HepG2 (cell line): ENCODE data around the gene CD79A. TPM values are rescaled to one million over a fixed set of nuclear protein-coding genes. Genes with fewer than 3 reads are reported as not detected.

Source experiments
- AHR ChIP-seq: IDR thresholded peaks from 2 replicates; pipeline ENCODE4 v1.6.1; 2018; ENCODE audit warnings: missing genetic modification reagents, missing compliant biosample characterization
- ASH2L ChIP-seq: fragments of 300-600, 200-600 bp; sonication (generic); IDR thresholded peaks from 2 replicates; pipeline ENCODE4 v1.7.0; 2017; ENCODE audit warnings: low read depth, mild to moderate bottlenecking, moderate library complexity, mixed read lengths, low read length; ENCODE audit not compliant: insufficient read length
- ATF7 ChIP-seq, 2 experiments: fragments of 450-650 bp in 1 of 2; sonication (generic) in 1 of 2; formaldehyde crosslinking in 1 of 2; IDR thresholded peaks; 2 replicates each; pipeline versions ENCODE4 v1.4.0 to v1.6.1; 2016 to 2020; ENCODE audit warnings: antibody characterized with exemption in 1 of 2, mild to moderate bottlenecking in 1 of 2, missing genetic modification reagents in 1 of 2
- MTA1 ChIP-seq: sonication (generic); formaldehyde crosslinking; IDR thresholded peaks from 2 replicates; pipeline ENCODE4 v1.4.0; 2020; ENCODE audit warnings: missing genetic modification reagents, mild to moderate bottlenecking, borderline replicate concordance
- NBN ChIP-seq: fragments of 450-650 bp; conservative IDR thresholded peaks from 2 replicates; pipeline ENCODE4 v1.6.1; 2017
- NR3C1 ChIP-seq: sonication (generic); formaldehyde crosslinking; IDR thresholded peaks from 2 replicates; pipeline ENCODE4 v1.4.0; 2020; ENCODE audit warnings: missing genetic modification reagents
- PCBP2 ChIP-seq: fragments of 200-400 bp; formaldehyde crosslinking; optimal IDR thresholded peaks from 2 replicates; pipeline ENCODE3; 2018; ENCODE audit warnings: low read length, low read depth; ENCODE audit not compliant: poor library complexity, severe bottlenecking
- RCOR2 ChIP-seq: IDR thresholded peaks from 2 replicates; pipeline ENCODE4 v1.6.1; 2016; ENCODE audit warnings: missing biosample characterization, missing genetic modification reagents
- SAP130 ChIP-seq: IDR thresholded peaks from 2 replicates; pipeline ENCODE4 v1.6.1; 2016; ENCODE audit warnings: low read depth
- SKIL ChIP-seq: sonication (generic); formaldehyde crosslinking; IDR thresholded peaks from 2 replicates; pipeline ENCODE4 v1.8.0; 2022; ENCODE audit warnings: missing genetic modification reagents, mild to moderate bottlenecking, moderate library complexity, borderline replicate concordance
- SRF ChIP-seq: IDR thresholded peaks from 2 replicates; pipeline ENCODE4 v1.6.1; 2011; ENCODE audit warnings: mild to moderate bottlenecking, low read depth, low read length, moderate library complexity
- ZBTB8A ChIP-seq: sonication (generic); formaldehyde crosslinking; IDR thresholded peaks from 2 replicates; pipeline ENCODE4 v1.4.0; 2020; ENCODE audit warnings: mild to moderate bottlenecking, low read depth, missing genetic modification reagents, borderline replicate concordance
- ZNF432 ChIP-seq: sonication (generic); formaldehyde crosslinking; IDR thresholded peaks from 2 replicates; pipeline ENCODE4 v1.5.0; 2020; ENCODE audit warnings: missing genetic modification reagents, mild to moderate bottlenecking, borderline replicate concordance
- ZNF556 ChIP-seq: sonication (generic); formaldehyde crosslinking; IDR thresholded peaks from 2 replicates; pipeline ENCODE4 v1.4.0; 2020; ENCODE audit warnings: mild to moderate bottlenecking, missing genetic modification reagents, borderline replicate concordance
- ZNF570 ChIP-seq: sonication (generic); formaldehyde crosslinking; IDR thresholded peaks from 2 replicates; pipeline ENCODE4 v1.4.0; 2020; ENCODE audit warnings: mild to moderate bottlenecking, missing genetic modification reagents, borderline replicate concordance
- ZNF720 ChIP-seq: sonication (generic); formaldehyde crosslinking; IDR thresholded peaks from 2 replicates; pipeline ENCODE4 v1.4.0; 2020; ENCODE audit warnings: missing genetic modification reagents
- ZSCAN21 ChIP-seq: sonication (generic); formaldehyde crosslinking; IDR thresholded peaks from 2 replicates; pipeline ENCODE4 v1.8.0; 2022; ENCODE audit warnings: mild to moderate bottlenecking, missing genetic modification reagents, moderate library complexity, borderline replicate concordance
- polyA plus RNA-seq, 8 experiments: library from polyadenylated mRNA; depleted of rRNA in 3 of 8; stranded (reverse) in 7 of 8; unstranded in 1 of 8; fragments of >200 nt; fragmentation: Illumina TruSeq in 4 of 8; extraction: Trizol in 4 of 8; gene quantifications; 2 replicates each; pipeline versions ENCODE4 v1.2.1 to v1.2.3, GENCODE V29; 2011 to 2016; ENCODE audit warnings: low read depth in 4 of 8, missing spikeins in 1 of 8, mixed read lengths in 1 of 8; ENCODE audit not compliant: insufficient read depth in 1 of 8
- total RNA-seq, 5 experiments: library from RNA; depleted of rRNA; stranded (reverse); fragments of >200 nt; fragmentation: Illumina TruSeq; extraction: Trizol; gene quantifications; 2 replicates each; pipeline ENCODE4 v1.2.3, GENCODE V29; 2016; ENCODE audit warnings: low read depth in 1 of 5
- TF ChIP-seq, protein P1 (sequence below): sonication (generic); formaldehyde crosslinking; IDR thresholded peaks from 2 replicates; pipeline ENCODE4 v1.4.0; 2020; ENCODE audit warnings: missing genetic modification reagents, borderline replicate concordance
- TF ChIP-seq, protein P2 (sequence below): sonication (generic); formaldehyde crosslinking; IDR thresholded peaks from 2 replicates; pipeline ENCODE4 v1.4.0; 2020; ENCODE audit warnings: low read depth, mild to moderate bottlenecking, missing genetic modification reagents
- TF ChIP-seq, protein P3 (sequence below): sonication (generic); formaldehyde crosslinking; IDR thresholded peaks from 2 replicates; pipeline ENCODE4 v1.9.0; 2022; ENCODE audit warnings: missing genetic modification reagents, mild to moderate bottlenecking, borderline replicate concordance
- TF ChIP-seq, protein P4 (sequence below): sonication (generic); formaldehyde crosslinking; IDR thresholded peaks from 2 replicates; pipeline ENCODE4 v1.8.0; 2022; ENCODE audit warnings: missing genetic modification reagents, low read depth, mild to moderate bottlenecking, borderline replicate concordance

Gene CD79A
- total and polyA plus RNA-seq, 2 of the 13 experiments (the other 11 are each of a cell fraction or from before 2014, with no cell fraction given), result 0.24 to 0.33 TPM

DNA sequence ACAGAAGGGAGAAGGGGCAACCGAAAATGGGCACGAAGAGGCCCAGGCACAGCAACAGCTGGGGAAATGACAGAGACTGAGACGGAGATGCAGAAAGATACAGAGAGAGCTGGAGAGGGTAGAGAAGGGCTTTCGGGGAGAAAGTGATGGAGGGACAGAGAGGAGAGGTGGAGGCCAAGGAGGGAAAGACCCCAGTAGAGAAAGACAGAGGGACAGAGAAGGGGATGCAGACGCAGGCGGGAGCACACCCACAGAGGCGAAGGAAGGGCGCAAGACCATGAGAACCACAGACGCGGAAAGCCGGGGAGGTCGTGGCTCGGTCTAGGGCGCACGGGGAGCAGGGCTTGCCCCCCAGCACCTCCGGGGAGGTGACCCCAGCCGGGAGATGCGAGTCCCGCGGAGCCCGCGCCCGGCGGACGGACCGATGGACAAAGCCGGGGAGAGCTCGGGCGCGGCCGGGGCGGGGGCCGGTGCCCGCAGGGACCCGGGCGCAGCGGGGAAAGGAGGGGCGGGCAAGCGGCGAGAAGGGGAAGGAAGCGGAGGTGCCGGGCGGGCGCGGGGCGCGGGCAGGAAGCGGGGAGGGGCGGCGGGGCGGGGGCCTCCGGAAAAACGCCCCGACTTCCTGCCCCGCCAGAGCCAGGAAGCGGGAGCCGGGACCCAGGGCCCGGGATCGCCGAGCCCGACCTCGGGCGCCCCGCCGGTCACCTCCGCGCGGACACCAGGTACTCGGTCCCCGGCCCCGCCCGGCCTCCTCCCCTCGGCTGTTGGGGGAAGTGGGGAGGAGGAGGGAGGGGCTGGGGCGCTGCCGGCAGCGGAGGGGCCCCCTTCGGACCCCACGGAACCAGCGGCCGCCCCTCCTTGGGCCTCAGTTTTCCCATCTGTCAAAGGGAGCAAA is 5.7 kb downstream of the CD79A start, which contains the start of gene ARHGEF1 (continued):
- TF ChIP-seq NBN (no peak), ZNF556 (CRISPR knock-in tag) (no peak), ZBTB8A (CRISPR knock-in tag) (no peak), ZNF720 (CRISPR knock-in tag) (no peak), ZNF570 (CRISPR knock-in tag) (no peak), SKIL (CRISPR knock-in tag) (no peak), ASH2L (no peak), ZNF432 (CRISPR knock-in tag) (no peak), SAP130 (CRISPR knock-in tag) (peak; percentile 49), SRF (no peak), PCBP2 (no peak), ZSCAN21 (CRISPR knock-in tag) (no peak), RCOR2 (CRISPR knock-in tag) (no peak), NR3C1 (CRISPR knock-in tag) (no peak), MTA1 (CRISPR knock-in tag) (no peak), AHR (CRISPR knock-in tag) (0 out of 2 replicates have a peak, but pooled peaks have one; percentile 35), ATF7 (IDR thresholded peaks at IDR 0.05) (no peak), ATF7 (CRISPR knock-in tag; IDR thresholded peaks at IDR 0.05) (no peak)
- TF ChIP-seq, protein P1, sequence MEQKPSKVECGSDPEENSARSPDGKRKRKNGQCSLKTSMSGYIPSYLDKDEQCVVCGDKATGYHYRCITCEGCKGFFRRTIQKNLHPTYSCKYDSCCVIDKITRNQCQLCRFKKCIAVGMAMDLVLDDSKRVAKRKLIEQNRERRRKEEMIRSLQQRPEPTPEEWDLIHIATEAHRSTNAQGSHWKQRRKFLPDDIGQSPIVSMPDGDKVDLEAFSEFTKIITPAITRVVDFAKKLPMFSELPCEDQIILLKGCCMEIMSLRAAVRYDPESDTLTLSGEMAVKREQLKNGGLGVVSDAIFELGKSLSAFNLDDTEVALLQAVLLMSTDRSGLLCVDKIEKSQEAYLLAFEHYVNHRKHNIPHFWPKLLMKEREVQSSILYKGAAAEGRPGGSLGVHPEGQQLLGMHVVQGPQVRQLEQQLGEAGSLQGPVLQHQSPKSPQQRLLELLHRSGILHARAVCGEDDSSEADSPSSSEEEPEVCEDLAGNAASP (CRISPR knock-in tag), result 0 out of 2 replicates have a peak, but pooled peaks have one; percentile 31
- TF ChIP-seq, protein P2, sequence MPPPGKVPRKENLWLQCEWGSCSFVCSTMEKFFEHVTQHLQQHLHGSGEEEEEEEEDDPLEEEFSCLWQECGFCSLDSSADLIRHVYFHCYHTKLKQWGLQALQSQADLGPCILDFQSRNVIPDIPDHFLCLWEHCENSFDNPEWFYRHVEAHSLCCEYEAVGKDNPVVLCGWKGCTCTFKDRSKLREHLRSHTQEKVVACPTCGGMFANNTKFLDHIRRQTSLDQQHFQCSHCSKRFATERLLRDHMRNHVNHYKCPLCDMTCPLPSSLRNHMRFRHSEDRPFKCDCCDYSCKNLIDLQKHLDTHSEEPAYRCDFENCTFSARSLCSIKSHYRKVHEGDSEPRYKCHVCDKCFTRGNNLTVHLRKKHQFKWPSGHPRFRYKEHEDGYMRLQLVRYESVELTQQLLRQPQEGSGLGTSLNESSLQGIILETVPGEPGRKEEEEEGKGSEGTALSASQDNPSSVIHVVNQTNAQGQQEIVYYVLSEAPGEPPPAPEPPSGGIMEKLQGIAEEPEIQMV (CRISPR knock-in tag), result no peak
- TF ChIP-seq, protein P3, sequence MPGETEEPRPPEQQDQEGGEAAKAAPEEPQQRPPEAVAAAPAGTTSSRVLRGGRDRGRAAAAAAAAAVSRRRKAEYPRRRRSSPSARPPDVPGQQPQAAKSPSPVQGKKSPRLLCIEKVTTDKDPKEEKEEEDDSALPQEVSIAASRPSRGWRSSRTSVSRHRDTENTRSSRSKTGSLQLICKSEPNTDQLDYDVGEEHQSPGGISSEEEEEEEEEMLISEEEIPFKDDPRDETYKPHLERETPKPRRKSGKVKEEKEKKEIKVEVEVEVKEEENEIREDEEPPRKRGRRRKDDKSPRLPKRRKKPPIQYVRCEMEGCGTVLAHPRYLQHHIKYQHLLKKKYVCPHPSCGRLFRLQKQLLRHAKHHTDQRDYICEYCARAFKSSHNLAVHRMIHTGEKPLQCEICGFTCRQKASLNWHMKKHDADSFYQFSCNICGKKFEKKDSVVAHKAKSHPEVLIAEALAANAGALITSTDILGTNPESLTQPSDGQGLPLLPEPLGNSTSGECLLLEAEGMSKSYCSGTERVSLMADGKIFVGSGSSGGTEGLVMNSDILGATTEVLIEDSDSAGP (CRISPR knock-in tag), result 0 out of 2 replicates have a peak, but pooled peaks have one; percentile 34
- TF ChIP-seq, protein P4, sequence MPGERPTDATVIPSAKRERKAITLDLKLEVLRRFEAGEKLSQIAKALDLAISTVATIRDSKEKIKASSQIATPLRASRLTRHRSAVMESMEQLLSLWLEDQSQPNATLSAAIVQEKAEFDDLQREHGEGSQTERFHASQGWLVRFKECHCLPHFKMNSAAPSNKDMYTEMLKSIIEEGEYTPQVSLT (CRISPR knock-in tag), result no peak
